H9 (cell line): ENCODE measurements around the gene CTDNEP1. TPM values are rescaled to one million over a fixed set of nuclear protein-coding genes. Genes with fewer than 3 reads are reported as not detected.

Experiments
- DNase-seq: peaks from one replicate; pipeline ENCODE4 v3.0.0-alpha.2; 2017
- H2AFZ ChIP-seq: one replicate; pipeline ENCODE4 v1.6.1; 2013; ENCODE audit warnings: mild to moderate bottlenecking, low read length, control low read depth, moderate library complexity
- H2AK5ac ChIP-seq: 2 replicates; pipeline ENCODE4 v1.6.1; 2013; ENCODE audit warnings: low read length, control low read depth, mixed read lengths; ENCODE audit not compliant: insufficient read length
- H2BK120ac ChIP-seq: one replicate; pipeline ENCODE4 v1.6.1; 2013; ENCODE audit warnings: low read depth, mild to moderate bottlenecking, low read length, control low read depth, inconsistent platforms; ENCODE audit not compliant: poor library complexity, severe bottlenecking
- H2BK12ac ChIP-seq: 2 replicates; pipeline ENCODE4 v1.6.1; 2013; ENCODE audit warnings: low read length, control low read depth, mixed read lengths, low read depth; ENCODE audit not compliant: insufficient read length
- H2BK15ac ChIP-seq: 2 replicates; pipeline ENCODE4 v1.6.1; 2013; ENCODE audit warnings: low read depth, low read length, control low read depth
- H2BK20ac ChIP-seq: one replicate; pipeline ENCODE4 v1.6.1; 2013; ENCODE audit warnings: low read depth, mild to moderate bottlenecking, low read length, control low read depth, inconsistent platforms; ENCODE audit not compliant: poor library complexity, severe bottlenecking
- H2BK5ac ChIP-seq: 2 replicates; pipeline ENCODE4 v1.6.1; 2013; ENCODE audit warnings: low read length, control low read depth, mixed read lengths; ENCODE audit not compliant: insufficient read length
- H3K14ac ChIP-seq: 2 replicates; pipeline ENCODE4 v1.6.1; 2013; ENCODE audit warnings: low read length, control low read depth; ENCODE audit not compliant: insufficient read depth
- H3K18ac ChIP-seq: 2 replicates; pipeline ENCODE4 v1.6.1; 2013; ENCODE audit warnings: low read depth, mild to moderate bottlenecking, mixed read lengths, low read length, control low read depth; ENCODE audit not compliant: insufficient read length
- H3K23ac ChIP-seq: 2 replicates; pipeline ENCODE4 v1.6.1; 2013; ENCODE audit warnings: low read length, control low read depth, mixed read lengths, low read depth; ENCODE audit not compliant: insufficient read length
- H3K23me2 ChIP-seq: 2 replicates; pipeline ENCODE4 v1.6.1; 2013; ENCODE audit warnings: low read depth, mild to moderate bottlenecking, mixed read lengths, low read length, control low read depth; ENCODE audit not compliant: insufficient read length, poor library complexity, severe bottlenecking
- H3K27ac ChIP-seq: 2 replicates; pipeline ENCODE4 v1.5.1; 2013; ENCODE audit warnings: low read length, control low read depth, mixed read lengths, low read depth; ENCODE audit not compliant: insufficient read length
- H3K27me3 ChIP-seq: 2 replicates; pipeline ENCODE4 v1.6.1; 2013; ENCODE audit warnings: low read length, control low read depth, inconsistent platforms; ENCODE audit not compliant: insufficient read depth
- H3K4ac ChIP-seq: 2 replicates; pipeline ENCODE4 v1.6.1; 2013; ENCODE audit warnings: low read depth, mild to moderate bottlenecking, control low read depth, inconsistent platforms, low read length, moderate library complexity
- H3K4me1 ChIP-seq: 2 replicates; pipeline ENCODE4 v1.6.1; 2013; ENCODE audit warnings: low read length, control low read depth, inconsistent platforms; ENCODE audit not compliant: insufficient read depth
- H3K4me2 ChIP-seq: 2 replicates; pipeline ENCODE4 v1.6.1; 2013; ENCODE audit warnings: low read length, control low read depth, mixed read lengths; ENCODE audit not compliant: insufficient read length, insufficient read depth
- H3K56ac ChIP-seq: 2 replicates; pipeline ENCODE4 v1.6.1; 2013; ENCODE audit warnings: low read depth, mild to moderate bottlenecking, mixed read lengths, low read length, control low read depth; ENCODE audit not compliant: insufficient read length
- H3K79me1 ChIP-seq: 2 replicates; pipeline ENCODE4 v1.6.1; 2013; ENCODE audit warnings: low read depth, mild to moderate bottlenecking, moderate library complexity, low read length, control low read depth, inconsistent platforms; ENCODE audit not compliant: insufficient read depth, poor library complexity, severe bottlenecking
- H3K79me2 ChIP-seq: 2 replicates; pipeline ENCODE4 v1.6.1; 2013; ENCODE audit warnings: low read length, control low read depth, inconsistent platforms; ENCODE audit not compliant: insufficient read depth
- H3K9ac ChIP-seq: 2 replicates; pipeline ENCODE4 v1.6.1; 2013; ENCODE audit warnings: low read length, control low read depth, mixed read lengths; ENCODE audit not compliant: insufficient read length; ENCODE audit errors: extremely low read depth
- H3K9me3 ChIP-seq: one replicate; pipeline ENCODE4 v1.6.1; 2013; ENCODE audit warnings: low read depth, low read length, inconsistent platforms; ENCODE audit not compliant: control insufficient read depth
- H3T11ph ChIP-seq: one replicate; pipeline ENCODE4 v1.6.1; 2013; ENCODE audit warnings: mild to moderate bottlenecking, low read length, control low read depth, inconsistent platforms
- H4K20me1 ChIP-seq: one replicate; pipeline ENCODE4 v1.6.1; 2013; ENCODE audit not compliant: control insufficient read depth, insufficient read length, insufficient read depth
- H4K5ac ChIP-seq: 2 replicates; pipeline ENCODE4 v1.6.1; 2013; ENCODE audit warnings: low read depth, mild to moderate bottlenecking, mixed read lengths, low read length, control low read depth; ENCODE audit not compliant: insufficient read length
- H4K8ac ChIP-seq: replicated peaks from 2 replicates; pipeline ENCODE4 v1.6.1; 2013; ENCODE audit warnings: low read length, control low read depth, mixed read lengths, low read depth; ENCODE audit not compliant: insufficient read length
- H4K91ac ChIP-seq: 2 replicates; pipeline ENCODE4 v1.6.1; 2013; ENCODE audit warnings: low read depth, mild to moderate bottlenecking, moderate library complexity, mixed read lengths, low read length, control low read depth; ENCODE audit not compliant: insufficient read length
- H3K27ac Mint-ChIP-seq, 3 experiments: 2 replicates in 2 of 3; 3 replicates in 1 of 3; pipeline ENCODE4 v1.8.0; 2020 to 2021; ENCODE audit warnings: mixed read lengths in 3 of 3, mild to moderate bottlenecking in 1 of 3, moderate library complexity in 1 of 3
- H3K27me3 Mint-ChIP-seq: 2 replicates; pipeline ENCODE4 v1.8.0; 2021; ENCODE audit warnings: low read depth, mild to moderate bottlenecking, moderate library complexity, mixed read lengths
- H3K36me3 Mint-ChIP-seq, 3 experiments: 2 replicates in 2 of 3; 3 replicates in 1 of 3; pipeline ENCODE4 v1.8.0; 2020 to 2021; ENCODE audit warnings: low read depth in 3 of 3, mixed read lengths in 3 of 3; ENCODE audit not compliant: insufficient read depth in 1 of 3
- H3K4me1 Mint-ChIP-seq, 2 experiments: 2 replicates each; pipeline ENCODE4 v1.8.0; 2020; ENCODE audit warnings: mixed read lengths in 2 of 2
- H3K4me3 Mint-ChIP-seq, 2 experiments: 2 replicates in 1 of 2; 3 replicates in 1 of 2; pipeline ENCODE4 v1.8.0; 2020 to 2021; ENCODE audit warnings: mild to moderate bottlenecking in 2 of 2, mixed read lengths in 2 of 2, moderate library complexity in 1 of 2
- H3K9me3 Mint-ChIP-seq, 2 experiments: 2 replicates in 1 of 2; 3 replicates in 1 of 2; pipeline ENCODE4 v1.8.0; 2020; ENCODE audit warnings: mild to moderate bottlenecking in 2 of 2, mixed read lengths in 2 of 2, moderate library complexity in 1 of 2
- CTCF ChIP-seq: fragments of 200-600 bp; sonication (generic); conservative IDR thresholded peaks from 3 replicates; pipeline ENCODE4 v1.8.0; 2021; ENCODE audit warnings: antibody characterized with exemption, mild to moderate bottlenecking
- WGBS: extraction: QIAGEN DNeasy Blood & Tissue Kit; methylation state at CpG from one replicate; pipeline ENCODE4 v1.1.7; 2013; ENCODE audit warnings: missing lambda C conversion rate, low lambda C conversion rate, mixed read lengths; ENCODE audit not compliant: insufficient read length; ENCODE audit errors: extremely low coverage; 5-methylcytosine and 5-hydroxymethylcytosine counted together
- total RNA-seq: library from RNA; stranded (reverse); gene quantifications from 2 replicates; pipeline ENCODE4 v1.2.1, GENCODE V29; 2021

The CTDNEP1 gene
- total RNA-seq, 1 experiment from 2014 or later = 134 TPM

DNA sequence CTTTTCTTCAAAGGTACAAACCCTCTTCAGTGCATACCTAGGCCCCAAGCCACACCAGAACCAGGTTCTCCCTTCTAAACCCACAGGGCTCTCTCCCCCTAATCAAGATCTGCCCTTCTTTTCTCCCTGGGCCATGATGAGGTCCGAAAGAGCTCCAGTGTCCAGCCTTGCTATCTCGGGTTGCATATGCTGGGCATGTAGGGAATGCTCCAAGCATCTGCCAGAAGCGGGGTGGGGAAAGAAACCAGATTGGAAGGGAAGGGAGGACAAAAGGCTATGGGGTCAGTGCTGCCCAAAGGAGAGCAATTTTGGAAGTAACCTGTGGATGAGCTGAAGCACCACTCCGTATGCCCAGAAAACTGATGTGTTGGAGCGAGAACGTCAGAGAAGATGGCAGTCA lies 2.3 kb downstream of the CTDNEP1 start:
- Mint-ChIP-seq H3K4me3 (peak overlapping the region; percentile 90 to 95; a peak in 4 of 5 replicates), H3K36me3 (peaks cover 23 to 39% (median 33%) of the 10 kb centered on the region in 3 experiments), H3K27me3 (no peaks in the 10 kb centered on the region), H3K4me1 (peaks cover 31 to 34% of the 10 kb centered on the region in 2 experiments), H3K27ac (peak overlapping the region in 2 of 3 experiments; percentile 17 to 33; a peak in 2 of 7 replicates), H3K9me3 (no peaks in the 10 kb centered on the region)
- H2BK12ac ChIP-seq = no peak overlapping the region
- H4K20me1 ChIP-seq = no peaks in the 10 kb centered on the region
- H2AFZ ChIP-seq = no peak overlapping the region
- H3K23ac ChIP-seq = no peak overlapping the region
- no CpG with 5 or more reads among the region's 6 CpGs for WGBS
- TF ChIP-seq CTCF = no peak
- no peak overlapping the region for H2BK120ac ChIP-seq
- H3K18ac ChIP-seq = no peak overlapping the region
- H4K5ac ChIP-seq = no peak overlapping the region
- H3K56ac ChIP-seq = no peak overlapping the region
- H2BK5ac ChIP-seq = no peak overlapping the region
- H3K27ac ChIP-seq = no peak overlapping the region
- H2BK20ac ChIP-seq = no peak overlapping the region
- H3K79me1 ChIP-seq = peaks cover 13% of the 10 kb centered on the region
- H3K14ac ChIP-seq = no peak overlapping the region
- peak overlapping the region; percentile 16 for H3K9ac ChIP-seq
- no peak overlapping the region for H4K91ac ChIP-seq
- no peak overlapping the region for H3T11ph ChIP-seq
- peaks cover 23% of the 10 kb centered on the region; the same call in 1 of the 2 replicates for H3K79me2 ChIP-seq
- no peak overlapping the region for H3K4me2 ChIP-seq
- H2AK5ac ChIP-seq = no peak overlapping the region
- DNase-seq = no peak
- no peaks in the 10 kb centered on the region for H3K27me3 ChIP-seq
- no peak overlapping the region for H2BK15ac ChIP-seq
- no peaks in the 10 kb centered on the region for H3K9me3 ChIP-seq
- H3K4ac ChIP-seq = no peak overlapping the region
- H3K23me2 ChIP-seq = peaks cover 6% of the 10 kb centered on the region
- no peaks in the 10 kb centered on the region; the same call in 1 of the 2 replicates for H3K4me1 ChIP-seq
- no peak overlapping the region for H4K8ac ChIP-seq
